CD14-positive monocyte (primary cell): Measurements from ENCODE around the gene DLEC1. TPM values are rescaled to one million over a fixed set of nuclear protein-coding genes. Genes with fewer than 3 reads are reported as not detected.

Source experiments
- DNase-seq, 3 donors: peaks; one replicate each; pipeline ENCODE4 v3.0.0-alpha.2; 2011 to 2022
- H2AFZ ChIP-seq: 2 replicates; pipeline ENCODE4 v1.6.0; 2012; ENCODE audit warnings: mild to moderate bottlenecking, low read depth, low read length, inconsistent platforms; ENCODE audit not compliant: insufficient read depth, poor library complexity, severe bottlenecking
- H3K27ac ChIP-seq, 2 donors: 1 replicate in 1 of 2; 2 replicates in 1 of 2; pipeline ENCODE4 v1.5.1; 2012 to 2013; ENCODE audit warnings: low read length in 2 of 2, control low read depth in 1 of 2, inconsistent platforms in 1 of 2, low read depth in 1 of 2, mild to moderate bottlenecking in 1 of 2
- H3K27me3 ChIP-seq, 2 donors: one replicate each; pipeline versions ENCODE4 v1.6.0 to v1.6.1; 2011 to 2013; ENCODE audit warnings: low read length in 2 of 2; ENCODE audit not compliant: control insufficient read depth in 2 of 2, insufficient read depth in 2 of 2
- H3K36me3 ChIP-seq, 2 donors: replicated peaks in 1 of 2; 1 replicate in 1 of 2; 2 replicates in 1 of 2; pipeline versions ENCODE4 v1.5.1 to v1.6.1; 2012 to 2013; ENCODE audit warnings: low read length in 2 of 2, control low read depth in 1 of 2, inconsistent platforms in 1 of 2, mild to moderate bottlenecking in 1 of 2; ENCODE audit not compliant: insufficient read depth in 2 of 2, control insufficient read depth in 1 of 2
- H3K4me1 ChIP-seq, 2 donors: 1 replicate in 1 of 2; 2 replicates in 1 of 2; pipeline versions ENCODE4 v1.5.1 to v1.6.1; 2012 to 2013; ENCODE audit warnings: low read length in 2 of 2, control low read depth in 1 of 2, inconsistent platforms in 1 of 2, mild to moderate bottlenecking in 1 of 2, moderate library complexity in 1 of 2; ENCODE audit not compliant: insufficient read depth in 2 of 2, control insufficient read depth in 1 of 2
- H3K4me2 ChIP-seq: replicated peaks from 2 replicates; pipeline ENCODE3; 2012; ENCODE audit warnings: low read length, moderate library complexity, mild to moderate bottlenecking; ENCODE audit not compliant: poor library complexity, severe bottlenecking; ENCODE audit errors: extremely low read depth
- H3K4me3 ChIP-seq, 3 experiments: fragments of 200-600 bp in 1 of 3; sonication (generic) in 1 of 3; replicated peaks in 1 of 3; 1 replicate in 2 of 3; 2 replicates in 1 of 3; pipeline ENCODE4 v1.5.1; 2011 to 2013; ENCODE audit warnings: low read length in 3 of 3, mild to moderate bottlenecking in 3 of 3, control low read depth in 2 of 3, low read depth in 2 of 3, inconsistent platforms in 1 of 3, moderate library complexity in 1 of 3
- H3K79me2 ChIP-seq: 2 replicates; pipeline ENCODE4 v1.6.0; 2012; ENCODE audit warnings: mild to moderate bottlenecking, control low read depth, inconsistent platforms, low read length, moderate library complexity; ENCODE audit not compliant: insufficient read depth
- H3K9ac ChIP-seq: 2 replicates; pipeline ENCODE4 v1.6.0; 2017; ENCODE audit warnings: low read length, mild to moderate bottlenecking; ENCODE audit not compliant: insufficient read depth, poor library complexity, severe bottlenecking
- H3K9me3 ChIP-seq, 2 donors: replicated peaks in 1 of 2; 1 replicate in 1 of 2; 2 replicates in 1 of 2; pipeline versions ENCODE4 v1.5.1 to v1.6.1; 2012 to 2013; ENCODE audit warnings: low read length in 2 of 2, control low read depth in 1 of 2; ENCODE audit not compliant: control insufficient read depth in 1 of 2, insufficient read depth in 1 of 2
- H4K20me1 ChIP-seq: 2 replicates; pipeline ENCODE4 v1.6.0; 2012; ENCODE audit warnings: mild to moderate bottlenecking, low read length, control low read depth, moderate library complexity; ENCODE audit not compliant: insufficient read depth
- H3K27ac Mint-ChIP-seq, 7 donors: one replicate each; pipeline ENCODE4 v1.8.0; 2020; ENCODE audit warnings: mild to moderate bottlenecking in 7 of 7, mixed read lengths in 7 of 7, moderate library complexity in 6 of 7, inconsistent platforms in 2 of 7
- H3K27me3 Mint-ChIP-seq, 3 donors: one replicate each; pipeline ENCODE4 v1.8.0; 2021 to 2022; ENCODE audit warnings: low read depth in 3 of 3, mild to moderate bottlenecking in 3 of 3, mixed read lengths in 3 of 3, moderate library complexity in 3 of 3, inconsistent platforms in 1 of 3
- H3K36me3 Mint-ChIP-seq, 2 donors: one replicate each; pipeline ENCODE4 v1.8.0; 2020; ENCODE audit warnings: mixed read lengths in 2 of 2, inconsistent platforms in 1 of 2, mild to moderate bottlenecking in 1 of 2
- H3K4me1 Mint-ChIP-seq: one replicate; pipeline ENCODE4 v1.8.0; 2020; ENCODE audit warnings: mild to moderate bottlenecking, mixed read lengths
- H3K4me3 Mint-ChIP-seq, 2 donors: one replicate each; pipeline ENCODE4 v1.8.0; 2020; ENCODE audit warnings: mild to moderate bottlenecking in 2 of 2, mixed read lengths in 2 of 2, moderate library complexity in 1 of 2
- H3K9me3 Mint-ChIP-seq, 7 donors: one replicate each; pipeline ENCODE4 v1.8.0; 2020 to 2022; ENCODE audit warnings: mixed read lengths in 7 of 7, mild to moderate bottlenecking in 6 of 7, moderate library complexity in 6 of 7, inconsistent platforms in 2 of 7
- CTCF ChIP-seq: fragments of 200-600 bp; IDR thresholded peaks from one replicate; pipeline ENCODE4 v1.8.0; 2022; ENCODE audit warnings: antibody characterized with exemption, mild to moderate bottlenecking
- WGBS: methylation state at CpG from one replicate; pipeline ENCODE4 v1.1.5; 2013; ENCODE audit warnings: missing lambda C conversion rate; ENCODE audit not compliant: insufficient coverage; 5-methylcytosine and 5-hydroxymethylcytosine counted together
- intact Hi-C, 2 donors: fragments of 100-400 bp; cut with micrococcal nuclease; formaldehyde crosslinking; loops; one replicate each; pipeline versions ENCODE4 v1.15.0 to v1.15.1; 2023
- polyA plus RNA-seq, 3 donors: library from polyadenylated mRNA; depleted of rRNA in 1 of 3; unstranded in 2 of 3; stranded (reverse) in 1 of 3; fragments of 300-500 nt in 2 of 3; fragments of >200 nt in 1 of 3; fragmentation: Illumina TruSeq in 2 of 3; gene quantifications; 1 replicate in 2 of 3; 2 replicates in 1 of 3; pipeline ENCODE4 v1.2.3, GENCODE V29; 2012 to 2021

The DLEC1 gene
- polyA plus RNA-seq, 3 donors, result 0.11 to 0.81 (median 0.14) TPM

GRCh38 chr3:38006445-38006995 is 32.5 kb upstream of the DLEC1 start:
- Histone ChIP-seq H3K9me3 (no peaks in the 10 kb centered on the region), H2AFZ (no peak overlapping the region), H3K27me3 (no peaks in the 10 kb centered on the region), H4K20me1 (no peaks in the 10 kb centered on the region), H3K79me2 (no peaks in the 10 kb centered on the region), H3K27ac (no peak overlapping the region), H3K36me3 (peaks cover 58 to 73% of the 10 kb centered on the region in 2 donors), H3K4me3 (no peak overlapping the region), H3K4me1 (peaks cover 7 to 22% of the 10 kb centered on the region in 2 donors), H3K4me2 (no peak overlapping the region), H3K9ac (no peak overlapping the region)
- no peak for DNase-seq
- 95% methylated on average over 13 of the region's 16 CpGs for WGBS
- Mint-ChIP-seq H3K9me3 (no peaks in the 10 kb centered on the region), H3K27ac (peak overlapping the region in 1 of 7 donors; percentile 63), H3K27me3 (peaks cover 0 to 4% (median 2%) of the 10 kb centered on the region in 3 donors), H3K4me1 (peaks cover 25% of the 10 kb centered on the region), H3K4me3 (no peak overlapping the region), H3K36me3 (peaks cover 51 to 73% of the 10 kb centered on the region in 2 donors)
- intact Hi-C loops, result no loop called here
- no peak for TF ChIP-seq CTCF

GRCh38 chr3:38007754-38008090 is 31.3 kb upstream of the DLEC1 start:
- Mint-ChIP-seq H3K27me3 (peaks cover 0 to 2% (median 2%) of the 10 kb centered on the region in 3 donors), H3K36me3 (peaks cover 43 to 61% of the 10 kb centered on the region in 2 donors), H3K9me3 (no peaks in the 10 kb centered on the region), H3K4me3 (no peak overlapping the region), H3K4me1 (peaks cover 25% of the 10 kb centered on the region), H3K27ac (no peak overlapping the region)
- intact Hi-C loops, result no loop called here
- Histone ChIP-seq H3K27me3 (no peaks in the 10 kb centered on the region), H2AFZ (no peak overlapping the region), H3K4me2 (no peak overlapping the region), H3K79me2 (no peaks in the 10 kb centered on the region), H3K9me3 (no peaks in the 10 kb centered on the region), H3K36me3 (peaks cover 48 to 61% of the 10 kb centered on the region in 2 donors), H3K27ac (no peak overlapping the region), H4K20me1 (no peaks in the 10 kb centered on the region), H3K4me1 (peaks cover 7 to 22% of the 10 kb centered on the region in 2 donors), H3K4me3 (no peak overlapping the region), H3K9ac (no peak overlapping the region)
- no peak for DNase-seq
- no peak for TF ChIP-seq CTCF
- WGBS, result 93% methylated on average over 3 of the region's 7 CpGs
